DND-41 (cell line): Measurements from ENCODE around the gene CSTA.

Experiments used
- EZH2 ChIP-seq: IDR thresholded peaks from 3 replicates; pipeline ENCODE4 v1.6.1; 2012; ENCODE audit warnings: borderline replicate concordance, low read depth, mild to moderate bottlenecking, moderate library complexity, low read length, inconsistent platforms; ENCODE audit not compliant: severe bottlenecking
- TF ChIP-seq, protein P1 (sequence below): IDR thresholded peaks from 2 replicates; pipeline ENCODE4 v1.5.1; 2012; ENCODE audit warnings: borderline replicate concordance, low read length, moderate library complexity, mild to moderate bottlenecking; ENCODE audit not compliant: poor library complexity, severe bottlenecking; ENCODE audit errors: extremely low read depth

DNA sequence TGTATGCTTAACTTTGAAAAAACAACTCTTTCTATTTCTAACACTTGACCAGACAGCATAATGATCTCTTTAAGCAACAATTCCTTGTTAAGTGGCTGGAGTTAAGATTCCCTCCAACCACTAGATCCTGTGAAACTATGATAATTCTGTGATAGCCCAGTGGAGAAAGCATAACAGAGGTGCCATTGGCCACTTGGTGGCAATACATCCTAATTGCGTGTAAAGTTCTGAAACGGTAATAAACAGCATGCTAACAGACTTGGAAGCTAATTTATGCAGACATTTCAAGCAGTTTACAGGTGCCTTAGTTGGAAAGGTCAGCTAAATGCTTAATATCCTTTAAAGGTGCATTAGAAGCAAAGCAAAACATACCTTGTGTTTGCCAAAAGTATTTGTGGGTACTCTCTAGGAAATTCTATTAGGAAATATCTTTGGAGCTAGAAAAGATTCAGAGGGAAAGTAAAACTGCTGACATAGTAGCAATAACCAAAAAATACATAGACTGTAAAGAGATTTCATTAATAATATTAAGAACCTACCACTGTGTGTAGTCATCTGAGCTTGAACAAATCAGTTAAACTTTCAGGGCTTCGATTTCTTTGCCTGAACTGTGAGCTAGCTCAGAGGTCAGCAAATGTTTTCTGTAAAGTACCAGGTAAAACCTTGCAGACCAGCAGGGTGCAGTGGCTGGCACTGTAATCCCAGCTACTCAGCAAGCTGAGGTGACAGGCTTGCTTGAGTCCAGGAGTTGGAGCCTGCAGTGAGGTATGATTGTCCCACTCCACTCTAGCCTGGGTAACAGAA lies 19.0 kb upstream of the CSTA start:
- TF ChIP-seq EZH2 = no peak
- TF ChIP-seq, protein P1, sequence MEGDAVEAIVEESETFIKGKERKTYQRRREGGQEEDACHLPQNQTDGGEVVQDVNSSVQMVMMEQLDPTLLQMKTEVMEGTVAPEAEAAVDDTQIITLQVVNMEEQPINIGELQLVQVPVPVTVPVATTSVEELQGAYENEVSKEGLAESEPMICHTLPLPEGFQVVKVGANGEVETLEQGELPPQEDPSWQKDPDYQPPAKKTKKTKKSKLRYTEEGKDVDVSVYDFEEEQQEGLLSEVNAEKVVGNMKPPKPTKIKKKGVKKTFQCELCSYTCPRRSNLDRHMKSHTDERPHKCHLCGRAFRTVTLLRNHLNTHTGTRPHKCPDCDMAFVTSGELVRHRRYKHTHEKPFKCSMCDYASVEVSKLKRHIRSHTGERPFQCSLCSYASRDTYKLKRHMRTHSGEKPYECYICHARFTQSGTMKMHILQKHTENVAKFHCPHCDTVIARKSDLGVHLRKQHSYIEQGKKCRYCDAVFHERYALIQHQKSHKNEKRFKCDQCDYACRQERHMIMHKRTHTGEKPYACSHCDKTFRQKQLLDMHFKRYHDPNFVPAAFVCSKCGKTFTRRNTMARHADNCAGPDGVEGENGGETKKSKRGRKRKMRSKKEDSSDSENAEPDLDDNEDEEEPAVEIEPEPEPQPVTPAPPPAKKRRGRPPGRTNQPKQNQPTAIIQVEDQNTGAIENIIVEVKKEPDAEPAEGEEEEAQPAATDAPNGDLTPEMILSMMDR = peak; percentile 30
